GM18505 (cell line): ENCODE measurements around the gene PLCXD3.

Experiments used
- ATAC-seq: cut with Tn5 transposase; IDR thresholded peaks from one replicate; pipeline ENCODE4 v1.9.1; 2021; ENCODE audit not compliant: unreplicated experiment
- POLR2A ChIP-seq: IDR thresholded peaks from 4 replicates; pipeline ENCODE4 v1.6.1; 2011; ENCODE audit warnings: borderline replicate concordance; ENCODE audit not compliant: insufficient read depth, insufficient read length; ENCODE audit errors: extremely low read depth

PLCXD3 gene

GRCh38 chr5:41412496-41412895, 97.9 kb downstream of the PLCXD3 start:
- TF ChIP-seq POLR2A, result no peak
- ATAC-seq, result no peak

GRCh38 chr5:41410737-41411136, 99.7 kb downstream of the PLCXD3 start:
- no peak for TF ChIP-seq POLR2A
- no peak for ATAC-seq

GRCh38 chr5:41410307-41410706, 100.1 kb downstream of the PLCXD3 start:
- ATAC-seq, result no peak
- no peak for TF ChIP-seq POLR2A

- no peak for ATAC-seq
- TF ChIP-seq POLR2A, result no peak
Measured at GRCh38 chr5:41408676-41409443, 101.5 kb downstream of the PLCXD3 start.

- ATAC-seq, result no peak
- TF ChIP-seq POLR2A, result no peak
Measured at GRCh38 chr5:41406936-41407335, 103.5 kb downstream of the PLCXD3 start.

DNA sequence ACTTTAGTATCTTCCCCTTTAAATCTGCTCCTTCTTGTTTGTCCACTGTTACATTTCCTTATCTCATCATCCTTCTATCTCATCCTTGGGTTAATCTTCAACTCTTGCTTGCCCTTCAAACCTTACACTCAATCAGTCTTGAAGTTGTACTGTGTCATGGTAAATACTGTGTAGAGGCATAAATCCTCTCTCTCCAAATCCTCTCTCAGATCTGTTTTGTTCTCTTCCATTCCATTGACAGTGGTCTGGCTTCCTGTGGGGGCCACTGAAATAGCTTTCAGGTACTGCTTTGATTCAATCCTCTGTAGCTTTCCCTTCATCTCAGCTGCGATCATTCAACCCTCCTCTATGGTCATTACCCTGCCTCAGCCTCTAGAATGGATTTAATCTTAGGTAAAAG, 104.0 kb downstream of the PLCXD3 start:
- no peak for ATAC-seq
- TF ChIP-seq POLR2A, result no peak

- TF ChIP-seq POLR2A, result no peak
- no peak for ATAC-seq
Measured at GRCh38 chr5:41404757-41405156, 105.6 kb downstream of the PLCXD3 start.

- no peak for ATAC-seq
Measured at GRCh38 chr5:41403846-41404245, 106.6 kb downstream of the PLCXD3 start.

DNA sequence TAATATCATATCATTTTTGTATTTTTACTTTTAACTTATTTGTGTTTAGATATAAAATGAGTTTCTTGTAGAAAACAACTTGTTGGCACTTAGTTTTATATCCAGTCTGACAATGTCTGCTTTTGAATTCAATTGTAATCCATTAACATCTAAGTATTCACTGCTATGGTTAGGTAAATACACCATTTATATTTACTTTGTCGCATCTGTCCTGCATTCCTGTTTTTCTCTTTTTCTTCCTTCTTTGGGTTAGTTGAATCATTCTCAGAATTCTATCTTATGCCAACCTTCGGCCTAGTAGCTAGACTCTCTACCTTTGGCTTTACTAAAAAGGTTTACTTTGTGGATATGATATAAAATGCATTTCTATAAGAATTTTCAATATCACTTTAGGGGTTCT, 107.6 kb downstream of the PLCXD3 start:
- TF ChIP-seq POLR2A, result no peak
- no peak for ATAC-seq

More at GRCh38 chr5:41403846-41404245, 106.6 kb downstream of the PLCXD3 start:
- no peak for TF ChIP-seq POLR2A

GRCh38 chr5:41399839-41400238, 110.6 kb downstream of the PLCXD3 start:
- no peak for TF ChIP-seq POLR2A
- ATAC-seq, result no peak

DNA sequence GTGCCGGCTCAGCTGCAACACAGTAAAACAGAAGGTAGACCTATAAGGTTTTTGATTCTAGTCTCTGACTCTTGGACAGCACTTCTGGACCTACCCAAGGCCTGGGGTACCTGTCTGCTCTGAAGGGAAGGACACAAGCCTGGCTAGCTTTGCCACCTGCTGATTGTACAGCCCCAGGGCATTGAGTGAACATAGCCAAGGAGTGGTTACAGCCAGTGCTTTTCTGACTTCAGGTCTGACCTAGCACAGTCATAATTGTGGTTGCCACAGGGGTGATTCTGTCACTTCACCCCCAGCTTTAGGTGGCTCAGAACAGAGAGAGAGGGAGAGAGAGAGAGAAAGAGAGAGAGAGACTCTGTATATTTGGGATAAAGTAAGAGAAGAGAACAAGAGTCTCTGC, 118.4 kb downstream of the PLCXD3 start:
- no peak for ATAC-seq
- TF ChIP-seq POLR2A, result no peak

DNA sequence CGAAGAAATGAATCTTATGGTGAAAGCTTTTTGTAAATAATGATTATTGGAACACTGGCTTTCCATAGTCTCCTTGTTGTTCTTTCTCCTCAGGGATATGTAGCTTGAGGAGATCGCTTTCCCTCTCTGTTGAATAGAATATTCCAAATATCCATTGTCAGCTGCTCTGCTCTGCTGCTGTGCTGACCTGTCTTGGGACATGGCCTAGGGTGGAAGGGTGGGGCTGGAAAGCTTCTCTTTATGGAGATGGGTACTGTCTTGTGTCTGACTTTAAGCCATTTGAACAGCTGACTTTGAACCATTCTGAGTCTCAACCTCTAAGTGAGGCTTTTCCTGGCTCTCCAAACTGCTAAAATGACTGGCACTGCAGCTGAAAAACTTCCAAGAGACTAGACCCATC, 135.8 kb downstream of the PLCXD3 start:
- TF ChIP-seq POLR2A, result no peak

GRCh38 chr5:41373230-41373629, 137.2 kb downstream of the PLCXD3 start:
- no peak for ATAC-seq
- TF ChIP-seq POLR2A, result no peak

More for the DNA sequence above, 135.8 kb downstream of the PLCXD3 start:
- ATAC-seq, result no peak

- no peak for ATAC-seq
- no peak for TF ChIP-seq POLR2A
Measured at GRCh38 chr5:41371738-41372137, 138.7 kb downstream of the PLCXD3 start.

DNA sequence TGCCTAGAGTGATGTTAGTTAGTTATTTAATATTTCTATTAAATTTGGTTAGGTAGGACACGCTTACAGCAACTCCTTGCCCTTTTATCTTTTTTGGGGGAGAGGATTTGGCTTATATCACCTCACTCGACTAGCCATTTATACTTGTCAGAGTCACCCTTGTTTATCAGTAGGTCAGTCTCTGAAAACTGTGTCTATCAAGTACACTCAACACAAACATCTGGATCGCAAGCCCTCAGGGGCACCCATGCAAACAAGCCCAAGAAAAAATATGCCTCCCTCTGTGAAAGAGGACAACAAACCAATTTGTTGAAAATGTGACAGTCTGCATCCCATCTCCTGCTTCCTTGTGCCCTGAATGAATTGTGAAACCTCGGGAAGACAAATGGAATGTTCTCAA, 139.9 kb downstream of the PLCXD3 start:
- ATAC-seq, result no peak
- no peak for TF ChIP-seq POLR2A

DNA sequence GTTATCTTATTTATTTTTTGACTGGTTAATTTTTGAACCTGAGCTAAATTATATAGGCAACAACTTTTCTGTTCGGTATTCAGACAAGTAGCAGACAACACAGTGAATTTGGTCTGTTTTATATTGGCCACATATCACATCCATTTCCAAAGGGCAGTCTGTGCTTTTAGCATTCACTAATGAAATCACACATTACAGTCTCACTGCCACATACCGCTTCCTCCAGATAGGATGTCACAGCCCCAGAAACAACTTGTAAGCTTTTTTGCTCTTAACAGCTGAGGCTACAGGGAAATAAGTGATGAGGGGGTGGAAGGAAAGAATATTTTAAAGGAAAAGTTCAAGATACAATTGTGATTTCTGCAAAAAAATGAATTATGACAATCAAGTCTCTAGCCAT, 140.6 kb downstream of the PLCXD3 start:
- no peak for ATAC-seq
- no peak for TF ChIP-seq POLR2A

GRCh38 chr5:41368158-41368557, 142.2 kb downstream of the PLCXD3 start:
- no peak for TF ChIP-seq POLR2A
- no peak for ATAC-seq
